ENCODE results near the gene TRA2A. TPM values are rescaled to one million over a fixed set of nuclear protein-coding genes. Genes with fewer than 3 reads are reported as not detected.

TRA2A gene
- total and polyA plus RNA-seq, 9 of the 15 experiments (the other 6 are each of a cell fraction or from before 2014, with no cell fraction given) = 22.7 to 210 (median 73.9) TPM

GRCh38 chr7:23472956-23473843, 58.6 kb downstream of the TRA2A start (continued):
- TF ChIP-seq C11orf30 (IDR thresholded peaks at IDR 0.05; ENCODE audit: low read depth) = no peak
- 0 out of 2 replicates have a peak, but pooled peaks have one; percentile 25 for TF ChIP-seq ZNF197 (CRISPR knock-in tag; IDR thresholded peaks at IDR 0.05; ENCODE audit: low read depth)
- no peak for TF ChIP-seq ZNF232 (CRISPR knock-in tag; IDR thresholded peaks at IDR 0.05)
- no peak for TF ChIP-seq CBX1 (IDR thresholded peaks at IDR 0.05; ENCODE audit: low read depth)
- no peak for TF ChIP-seq STAT6 (CRISPR knock-in tag; IDR thresholded peaks at IDR 0.05)
- TF ChIP-seq CCAR2 (IDR thresholded peaks at IDR 0.05; ENCODE audit: low read depth, low read length) = no peak
- TF ChIP-seq BRD9 (IDR thresholded peaks at IDR 0.05; ENCODE audit: low read depth, partially characterized antibody) = no peak
- no peak for TF ChIP-seq JUND (IDR thresholded peaks at IDR 0.05; ENCODE audit: borderline replicate concordance, low read depth, low read length)
- TF ChIP-seq JUND (tag; IDR thresholded peaks at IDR 0.05; ENCODE audit: borderline replicate concordance, low read depth, low read length) = no peak
- TF ChIP-seq OTX1 (CRISPR knock-in tag; IDR thresholded peaks at IDR 0.05) = peak; percentile 19; the same call in 1 of the 2 replicates
- TF ChIP-seq ZNF395 (CRISPR knock-in tag; IDR thresholded peaks at IDR 0.05) = 0 out of 2 replicates have a peak, but pooled peaks have one; percentile 20
- no peak for TF ChIP-seq GATAD2B (IDR thresholded peaks at IDR 0.05; ENCODE audit: borderline replicate concordance)
- no peak for TF ChIP-seq CTCF (IDR thresholded peaks at IDR 0.05 in 2 of 3, conservative IDR thresholded peaks at IDR 0.05 in 1 of 3; ENCODE audit: insufficient read depth in 2 of 3, low read depth in 1 of 3, low read length in 3 of 3)
- TF ChIP-seq ZNF609 (CRISPR knock-in tag; IDR thresholded peaks at IDR 0.05; ENCODE audit: borderline replicate concordance) = no peak
- TF ChIP-seq NFXL1 (CRISPR knock-in tag; IDR thresholded peaks at IDR 0.05) = no peak

All from K562 (cell line).